Measurements from ENCODE around the gene NCLN. TPM values are rescaled to one million over a fixed set of nuclear protein-coding genes. Genes with fewer than 3 reads are reported as not detected.

NCLN gene
- total and polyA plus RNA-seq, 2 donors (not counting 1 experiment from before 2014, with no cell fraction given), result 33.0 to 35.8 TPM

DNA sequence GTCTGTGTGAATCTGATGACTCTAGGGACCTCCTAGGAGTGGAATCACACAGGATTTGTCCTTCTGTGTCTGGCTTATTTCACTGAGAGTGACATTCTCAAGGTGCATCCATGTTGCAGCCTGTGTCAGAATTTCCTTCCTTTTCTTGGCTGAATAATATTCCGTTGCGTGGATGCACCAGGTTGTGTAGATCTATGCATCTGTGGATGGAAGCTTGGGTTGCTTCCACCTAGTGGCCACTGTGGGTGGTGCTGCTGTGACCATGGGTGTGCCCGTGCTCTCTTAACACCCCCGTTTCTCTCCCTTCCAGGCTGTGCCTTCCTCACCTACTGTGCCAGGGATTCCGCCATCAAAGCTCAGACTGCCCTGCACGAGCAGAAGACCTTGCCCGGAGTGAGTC is 64.9 kb downstream of the NCLN start:
- H4K20me1 ChIP-seq (ENCODE audit: control insufficient read depth, extremely low read depth, insufficient read depth, low read length), result no peaks in the 10 kb centered on the region
- no peaks in the 10 kb centered on the region for H3K79me2 ChIP-seq (ENCODE audit: control insufficient read depth, insufficient read depth, low read length)
- H3K9ac ChIP-seq (ENCODE audit: insufficient read depth, low read length), result no peak overlapping the region
- H2AFZ ChIP-seq (ENCODE audit: low read length), result no peak overlapping the region
- no peaks in the 10 kb centered on the region for H3K27me3 ChIP-seq (ENCODE audit: control insufficient read depth, insufficient read depth, low read length)
- no peak overlapping the region for H3K4me3 ChIP-seq (replicated peaks in 1 of 4; ENCODE audit: control extremely low read depth in 1 of 4, insufficient read depth in 1 of 4, low read depth in 3 of 4, low read length in 4 of 4)
- no peaks in the 10 kb centered on the region for H3K4me1 ChIP-seq (ENCODE audit: control insufficient read depth, extremely low read depth, insufficient read depth, low read length)
- no peak for DNase-seq (ENCODE audit: low read depth in 2 of 2)
- H3K4me2 ChIP-seq (ENCODE audit: extremely low read depth, insufficient read depth, low read length), result no peak overlapping the region
- no peak for TF ChIP-seq EZH2 (IDR thresholded peaks at IDR 0.05; ENCODE audit: low read length, missing control alignments)
- TF ChIP-seq, protein P1, sequence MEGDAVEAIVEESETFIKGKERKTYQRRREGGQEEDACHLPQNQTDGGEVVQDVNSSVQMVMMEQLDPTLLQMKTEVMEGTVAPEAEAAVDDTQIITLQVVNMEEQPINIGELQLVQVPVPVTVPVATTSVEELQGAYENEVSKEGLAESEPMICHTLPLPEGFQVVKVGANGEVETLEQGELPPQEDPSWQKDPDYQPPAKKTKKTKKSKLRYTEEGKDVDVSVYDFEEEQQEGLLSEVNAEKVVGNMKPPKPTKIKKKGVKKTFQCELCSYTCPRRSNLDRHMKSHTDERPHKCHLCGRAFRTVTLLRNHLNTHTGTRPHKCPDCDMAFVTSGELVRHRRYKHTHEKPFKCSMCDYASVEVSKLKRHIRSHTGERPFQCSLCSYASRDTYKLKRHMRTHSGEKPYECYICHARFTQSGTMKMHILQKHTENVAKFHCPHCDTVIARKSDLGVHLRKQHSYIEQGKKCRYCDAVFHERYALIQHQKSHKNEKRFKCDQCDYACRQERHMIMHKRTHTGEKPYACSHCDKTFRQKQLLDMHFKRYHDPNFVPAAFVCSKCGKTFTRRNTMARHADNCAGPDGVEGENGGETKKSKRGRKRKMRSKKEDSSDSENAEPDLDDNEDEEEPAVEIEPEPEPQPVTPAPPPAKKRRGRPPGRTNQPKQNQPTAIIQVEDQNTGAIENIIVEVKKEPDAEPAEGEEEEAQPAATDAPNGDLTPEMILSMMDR (conservative IDR thresholded peaks at IDR 0.05 in 1 of 2, IDR thresholded peaks at IDR 0.05 in 1 of 2; ENCODE audit: low read depth in 1 of 2, low read length in 2 of 2), result peak; percentile 33 to 56
- H3K36me3 ChIP-seq (ENCODE audit: control insufficient read depth, insufficient read depth, low read length), result no peaks in the 10 kb centered on the region
- no peaks in the 10 kb centered on the region for H3K9me3 ChIP-seq (ENCODE audit: control insufficient read depth, insufficient read depth, low read depth, low read length)
- no peak overlapping the region for H3K27ac ChIP-seq (ENCODE audit: insufficient read depth, low read length)

DNA sequence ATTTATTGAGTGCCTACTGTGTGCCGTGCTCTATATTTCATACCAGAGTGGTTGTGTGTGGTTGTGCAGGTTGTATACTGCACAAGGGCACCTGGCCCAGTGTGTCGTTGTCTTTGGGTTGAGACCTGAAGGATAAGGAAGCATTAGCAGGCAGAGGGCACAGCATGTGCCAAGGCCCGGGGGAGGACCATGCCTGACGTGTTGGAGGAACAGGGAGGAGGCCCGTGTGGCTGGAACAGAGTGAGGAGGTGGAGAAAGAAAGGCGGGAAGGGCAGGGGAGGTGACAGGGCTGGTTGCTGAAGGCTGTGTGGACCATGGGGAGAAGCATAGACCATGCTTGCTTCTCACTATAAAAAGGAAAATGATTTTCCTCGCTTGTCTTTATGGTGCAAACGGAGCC is 65.5 kb downstream of the NCLN start:
- no peak overlapping the region for H3K4me2 ChIP-seq (ENCODE audit: extremely low read depth, insufficient read depth, low read length)
- no peak overlapping the region for H3K27ac ChIP-seq (ENCODE audit: insufficient read depth, low read length)
- TF ChIP-seq, protein P1 (conservative IDR thresholded peaks at IDR 0.05 in 1 of 2, IDR thresholded peaks at IDR 0.05 in 1 of 2; ENCODE audit: low read depth in 1 of 2, low read length in 2 of 2), result no peak
- TF ChIP-seq EZH2 (IDR thresholded peaks at IDR 0.05; ENCODE audit: low read length, missing control alignments), result no peak

DNA sequence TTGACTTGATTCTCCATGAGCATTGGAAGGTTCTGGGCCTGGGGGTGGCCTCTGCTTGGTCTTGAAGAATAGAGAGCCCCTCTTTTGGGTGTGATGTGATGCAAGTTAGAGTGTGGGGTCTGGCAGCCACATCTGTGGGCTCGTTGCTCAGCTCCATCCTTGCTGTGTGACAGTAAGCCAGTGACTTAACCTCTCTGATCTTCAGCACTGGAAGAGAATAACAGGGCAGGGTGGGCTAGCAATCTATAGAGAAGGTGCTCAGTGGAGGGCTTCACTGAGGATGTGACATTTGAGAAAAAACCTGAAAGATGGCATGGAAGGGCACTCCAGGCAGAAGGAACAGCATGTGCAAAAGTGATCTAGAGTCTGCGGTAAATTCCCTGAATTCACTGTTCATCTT is 66.9 kb downstream of the NCLN start:
- Histone ChIP-seq H3K4me3 (replicated peaks in 1 of 4; ENCODE audit: control extremely low read depth in 1 of 4, insufficient read depth in 1 of 4, low read depth in 3 of 4, low read length in 4 of 4) (no peak overlapping the region), H2AFZ (ENCODE audit: low read length) (no peak overlapping the region), H3K79me2 (ENCODE audit: control insufficient read depth, insufficient read depth, low read length) (no peaks in the 10 kb centered on the region), H3K9me3 (ENCODE audit: control insufficient read depth, insufficient read depth, low read depth, low read length) (no peaks in the 10 kb centered on the region), H3K36me3 (ENCODE audit: control insufficient read depth, insufficient read depth, low read length) (no peaks in the 10 kb centered on the region), H4K20me1 (ENCODE audit: control insufficient read depth, extremely low read depth, insufficient read depth, low read length) (no peaks in the 10 kb centered on the region), H3K4me2 (ENCODE audit: extremely low read depth, insufficient read depth, low read length) (no peak overlapping the region), H3K27ac (ENCODE audit: insufficient read depth, low read length) (no peak overlapping the region), H3K9ac (ENCODE audit: insufficient read depth, low read length) (no peak overlapping the region), H3K27me3 (ENCODE audit: control insufficient read depth, insufficient read depth, low read length) (no peaks in the 10 kb centered on the region), H3K4me1 (ENCODE audit: control insufficient read depth, extremely low read depth, insufficient read depth, low read length) (no peaks in the 10 kb centered on the region)
- TF ChIP-seq, protein P1 (conservative IDR thresholded peaks at IDR 0.05 in 1 of 2, IDR thresholded peaks at IDR 0.05 in 1 of 2; ENCODE audit: low read depth in 1 of 2, low read length in 2 of 2), result no peak
- TF ChIP-seq EZH2 (IDR thresholded peaks at IDR 0.05; ENCODE audit: low read length, missing control alignments), result no peak
- no peak for DNase-seq (ENCODE audit: low read depth in 2 of 2)

More for the DNA sequence above, 65.5 kb downstream of the NCLN start:
- no peaks in the 10 kb centered on the region for H3K4me1 ChIP-seq (ENCODE audit: control insufficient read depth, extremely low read depth, insufficient read depth, low read length)
- no peak for DNase-seq (ENCODE audit: low read depth in 2 of 2)
- H4K20me1 ChIP-seq (ENCODE audit: control insufficient read depth, extremely low read depth, insufficient read depth, low read length), result no peaks in the 10 kb centered on the region
- H3K27me3 ChIP-seq (ENCODE audit: control insufficient read depth, insufficient read depth, low read length), result no peaks in the 10 kb centered on the region
- no peaks in the 10 kb centered on the region for H3K36me3 ChIP-seq (ENCODE audit: control insufficient read depth, insufficient read depth, low read length)
- H3K4me3 ChIP-seq (replicated peaks in 1 of 4; ENCODE audit: control extremely low read depth in 1 of 4, insufficient read depth in 1 of 4, low read depth in 3 of 4, low read length in 4 of 4), result no peak overlapping the region
- no peak overlapping the region for H3K9ac ChIP-seq (ENCODE audit: insufficient read depth, low read length)
- H3K9me3 ChIP-seq (ENCODE audit: control insufficient read depth, insufficient read depth, low read depth, low read length), result no peaks in the 10 kb centered on the region
- H3K79me2 ChIP-seq (ENCODE audit: control insufficient read depth, insufficient read depth, low read length), result no peaks in the 10 kb centered on the region
- H2AFZ ChIP-seq (ENCODE audit: low read length), result no peak overlapping the region
